C4-2B (cell line): Measurements from ENCODE around the gene ZNF385B.

ENCODE experiments used
- CTCF ChIP-seq: fragments of 450-650 bp; conservative IDR thresholded peaks from 2 replicates; pipeline ENCODE4 v1.5.1; 2017; ENCODE audit warnings: mild to moderate bottlenecking
- ZFX ChIP-seq: fragments of 450-650 bp; IDR thresholded peaks from 2 replicates; pipeline ENCODE4 v1.6.1; 2017

- TF ChIP-seq CTCF: no peak
- no peak for TF ChIP-seq ZFX
Measured at GRCh38 chr2:179805001-179805400, 56.4 kb downstream of the ZNF385B start.
